Small intestine (tissue), 7 donors: Measurements from ENCODE around the gene DOCK8. TPM values are rescaled to one million over a fixed set of nuclear protein-coding genes. Genes with fewer than 3 reads are reported as not detected.

Experiments
- DNase-seq, 2 donors: peaks; one replicate each; pipeline versions ENCODE4 v3.0.0 to v3.0.0-alpha.2; 2013
- FAIRE-seq: peaks from 2 replicates; lab custom pipeline; 2012; peaks lifted over from hg19 to GRCh38; lab: Jason Lieb, UNC
- H3K27ac ChIP-seq, 3 donors: one replicate each; pipeline ENCODE4 v1.5.1; 2013; ENCODE audit warnings: low read length in 2 of 3, mild to moderate bottlenecking in 2 of 3, control low read depth in 1 of 3, inconsistent platforms in 1 of 3, low read depth in 1 of 3, moderate library complexity in 1 of 3
- H3K27me3 ChIP-seq, 3 donors: one replicate each; pipeline ENCODE4 v1.6.1; 2013; ENCODE audit warnings: low read length in 3 of 3, inconsistent platforms in 1 of 3; ENCODE audit not compliant: control insufficient read depth in 3 of 3, insufficient read depth in 3 of 3
- H3K36me3 ChIP-seq, 3 donors: one replicate each; pipeline ENCODE4 v1.6.1; 2013; ENCODE audit warnings: low read length in 3 of 3, inconsistent platforms in 1 of 3, low read depth in 1 of 3, mild to moderate bottlenecking in 1 of 3, moderate library complexity in 1 of 3; ENCODE audit not compliant: control insufficient read depth in 3 of 3, insufficient read depth in 2 of 3
- H3K4me1 ChIP-seq, 3 donors: one replicate each; pipeline ENCODE4 v1.6.1; 2013; ENCODE audit warnings: low read length in 2 of 3, inconsistent platforms in 1 of 3, low read depth in 1 of 3, mild to moderate bottlenecking in 1 of 3, moderate library complexity in 1 of 3; ENCODE audit not compliant: control insufficient read depth in 3 of 3, insufficient read depth in 2 of 3
- H3K4me3 ChIP-seq, 3 donors: one replicate each; pipeline ENCODE4 v1.5.1; 2013; ENCODE audit warnings: low read length in 3 of 3, control low read depth in 1 of 3, inconsistent platforms in 1 of 3, low read depth in 1 of 3, mild to moderate bottlenecking in 1 of 3, moderate library complexity in 1 of 3
- H3K9me3 ChIP-seq, 2 donors: one replicate each; pipeline ENCODE4 v1.6.1; 2013; ENCODE audit warnings: low read depth in 1 of 2, low read length in 1 of 2; ENCODE audit not compliant: control insufficient read depth in 2 of 2, insufficient read depth in 1 of 2
- WGBS, 3 donors: extraction: QIAGEN DNeasy Blood & Tissue Kit; methylation state at CpG; one replicate each; pipeline ENCODE4 v1.1.7; 2013; 5-methylcytosine and 5-hydroxymethylcytosine counted together
- polyA plus RNA-seq, 4 donors: library from polyadenylated mRNA; stranded (reverse) in 3 of 4; unstranded in 1 of 4; fragments of 200-250 nt in 3 of 4; fragments of 120-200 nt in 1 of 4; gene quantifications; one replicate each; pipeline versions ENCODE4 v1.2.1 to v1.2.3, GENCODE V29; 2013
- donor health status: healthy with polysubstance abuse.
- donor health status: control.
- donor health status: control.
- donor health status: Bipolar disorder and iron deficiency.
- donor health status: healthy.

DOCK8 gene
- polyA plus RNA-seq, 4 donors, result 2.2 to 20.8 (median 3.8) TPM

GRCh38 chr9:250625-251024 is 36.0 kb downstream of the DOCK8 start:
- Histone ChIP-seq H3K27me3 (no peaks in the 10 kb centered on the region), H3K27ac (no peak overlapping the region), H3K9me3 (no peaks in the 10 kb centered on the region), H3K36me3 (no peaks in the 10 kb centered on the region), H3K4me1 (no peaks in the 10 kb centered on the region), H3K4me3 (no peak overlapping the region)
- no peak for FAIRE-seq
- WGBS, 3 donors, result 45 to 59% (median 53%) methylated on average over 5 of the region's 5 CpGs
- no peak for DNase-seq

- FAIRE-seq (no peak), DNase-seq (no peak)
- no peaks in the 10 kb centered on the region for H3K27me3 ChIP-seq
- H3K27ac ChIP-seq, result no peak overlapping the region
- no peaks in the 10 kb centered on the region for H3K4me1 ChIP-seq
- no peaks in the 10 kb centered on the region for H3K9me3 ChIP-seq
- H3K36me3 ChIP-seq, result no peaks in the 10 kb centered on the region
- 83 to 92% (median 86%) methylated on average over 5 of the region's 5 CpGs for WGBS, 3 donors
- no peak overlapping the region for H3K4me3 ChIP-seq
Observed at GRCh38 chr9:251398-251797, 36.7 kb downstream of the DOCK8 start.

- no peaks in the 10 kb centered on the region for H3K4me1 ChIP-seq
- H3K36me3 ChIP-seq, result no peaks in the 10 kb centered on the region
- no peak overlapping the region for H3K27ac ChIP-seq
- FAIRE-seq, result no peak
- no peak overlapping the region for H3K4me3 ChIP-seq
- no peak for DNase-seq
- H3K9me3 ChIP-seq, result no peaks in the 10 kb centered on the region
- no peaks in the 10 kb centered on the region for H3K27me3 ChIP-seq
- WGBS, 3 donors, result 64 to 76% (median 65%) methylated on average over 3 of the region's 3 CpGs
Observed at GRCh38 chr9:253539-253938, 38.9 kb downstream of the DOCK8 start.

GRCh38 chr9:254516-254915 is 39.9 kb downstream of the DOCK8 start:
- H3K27me3 ChIP-seq, result no peaks in the 10 kb centered on the region
- DNase-seq, result no peak
- H3K9me3 ChIP-seq, result no peaks in the 10 kb centered on the region
- no peak overlapping the region for H3K27ac ChIP-seq
- FAIRE-seq, result no peak
- WGBS, 3 donors, result 62 to 82% (median 78%) methylated on average over 4 of the region's 4 CpGs
- H3K4me1 ChIP-seq, result no peaks in the 10 kb centered on the region
- H3K36me3 ChIP-seq, result no peaks in the 10 kb centered on the region
- H3K4me3 ChIP-seq, result no peak overlapping the region

GRCh38 chr9:257957-258356 is 43.3 kb downstream of the DOCK8 start:
- Histone ChIP-seq H3K4me1 (no peaks in the 10 kb centered on the region), H3K4me3 (no peak overlapping the region), H3K27ac (no peak overlapping the region), H3K36me3 (no peaks in the 10 kb centered on the region), H3K9me3 (no peaks in the 10 kb centered on the region), H3K27me3 (no peaks in the 10 kb centered on the region)
- DNase-seq (no peak), FAIRE-seq (no peak)
- 27 to 54% (median 29%) methylated on average over 1 of the region's 1 CpG for WGBS, 3 donors

GRCh38 chr9:259405-260404 is 45.0 kb downstream of the DOCK8 start:
- H3K27me3 ChIP-seq, result no peaks in the 10 kb centered on the region
- H3K4me1 ChIP-seq, result no peaks in the 10 kb centered on the region
- DNase-seq, result no peak
- H3K4me3 ChIP-seq, result no peak overlapping the region
- 40 to 70% (median 63%) methylated on average over 2 of the region's 2 CpGs for WGBS, 3 donors
- no peak overlapping the region for H3K27ac ChIP-seq
- H3K36me3 ChIP-seq, result no peaks in the 10 kb centered on the region
- no peak for FAIRE-seq
- no peaks in the 10 kb centered on the region for H3K9me3 ChIP-seq

- no peak for FAIRE-seq
- H3K27me3 ChIP-seq, result no peaks in the 10 kb centered on the region
- 35 to 44% (median 43%) methylated on average over 2 of the region's 2 CpGs for WGBS, 3 donors
Observed at GRCh38 chr9:264231-264630, 49.6 kb downstream of the DOCK8 start.

GRCh38 chr9:265209-265870 is 50.7 kb downstream of the DOCK8 start:
- 29 to 36% (median 32%) methylated on average over 7 of the region's 7 CpGs for WGBS, 3 donors
- Histone ChIP-seq H3K27ac (no peak overlapping the region), H3K27me3 (no peaks in the 10 kb centered on the region), H3K36me3 (no peaks in the 10 kb centered on the region), H3K4me1 (no peaks in the 10 kb centered on the region), H3K9me3 (no peaks in the 10 kb centered on the region), H3K4me3 (no peak overlapping the region)
- FAIRE-seq, result no peak
- peak; percentile 49 to 50 for DNase-seq

More at GRCh38 chr9:264231-264630, 49.6 kb downstream of the DOCK8 start:
- Histone ChIP-seq H3K27ac (no peak overlapping the region), H3K9me3 (no peaks in the 10 kb centered on the region), H3K36me3 (no peaks in the 10 kb centered on the region), H3K4me1 (no peaks in the 10 kb centered on the region), H3K4me3 (no peak overlapping the region)
- no peak for DNase-seq
